ENCODE data around the gene PDIA2.
"Not testable (repeated sequence)": the region's sequence is repeated elsewhere in the genome, so short reads cannot be mapped to it uniquely, and the experiment has no call there.

PDIA2 gene

GRCh38 chr16:325375-326145, 42.6 kb downstream of the PDIA2 start:
- Histone ChIP-seq H3K36me3 (ENCODE audit: control insufficient read depth in 1 of 2, insufficient read depth in 2 of 2, low read length in 2 of 2) (no peaks in the 10 kb centered on the region), H3K4me3 (ENCODE audit: low read depth in 1 of 2, low read length in 2 of 2) (peak overlapping the region; percentile 36 to 39), H3K4me1 (ENCODE audit: control insufficient read depth in 1 of 2, insufficient read depth in 2 of 2, low read length in 2 of 2) (peaks cover 24 to 29% of the 10 kb centered on the region in 2 donors), H3K9me3 (ENCODE audit: control insufficient read depth in 1 of 2, low read length in 2 of 2) (no peaks in the 10 kb centered on the region), H3K27me3 (ENCODE audit: control insufficient read depth in 1 of 2, insufficient read depth in 2 of 2, low read length in 2 of 2) (no peaks in the 10 kb centered on the region), H3K9ac (ENCODE audit: low read depth in 1 of 2, low read length in 2 of 2) (peak overlapping the region in 1 of 2 donors; percentile 13), H3K27ac (ENCODE audit: low read depth, low read length) (no peak overlapping the region)

DNA sequence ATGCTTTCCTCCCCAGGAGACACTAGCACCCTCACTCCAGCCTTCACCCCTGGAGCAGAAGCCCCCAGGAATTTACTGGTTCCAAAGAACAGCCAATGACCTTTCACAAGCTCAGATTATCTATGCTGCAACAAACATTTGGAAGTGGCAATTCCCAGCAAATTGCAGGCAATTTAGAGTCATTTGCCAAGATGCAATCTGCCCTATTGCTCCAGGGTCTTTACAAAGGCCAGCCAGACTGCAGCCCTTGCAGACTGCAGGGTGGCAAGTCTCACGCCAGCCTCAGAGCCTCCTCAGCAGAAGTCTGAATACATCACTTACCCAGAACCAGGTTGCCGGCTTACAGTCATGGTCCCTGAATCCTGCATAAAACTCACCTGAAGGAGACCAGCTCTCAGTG, 47.8 kb downstream of the PDIA2 start:
- H3K4me3 ChIP-seq (ENCODE audit: low read depth in 1 of 2, low read length in 2 of 2), result no peak overlapping the region
- H3K36me3 ChIP-seq (ENCODE audit: control insufficient read depth in 1 of 2, insufficient read depth in 2 of 2, low read length in 2 of 2), result no peaks in the 10 kb centered on the region
- H3K4me1 ChIP-seq (ENCODE audit: control insufficient read depth in 1 of 2, insufficient read depth in 2 of 2, low read length in 2 of 2), result peaks cover 23 to 29% of the 10 kb centered on the region in 2 donors
- no peaks in the 10 kb centered on the region for H3K27me3 ChIP-seq (ENCODE audit: control insufficient read depth in 1 of 2, insufficient read depth in 2 of 2, low read length in 2 of 2)
- H3K9ac ChIP-seq (ENCODE audit: low read depth in 1 of 2, low read length in 2 of 2), result no peak overlapping the region
- no peak overlapping the region for H3K27ac ChIP-seq (ENCODE audit: low read depth, low read length)
- H3K9me3 ChIP-seq (ENCODE audit: control insufficient read depth in 1 of 2, low read length in 2 of 2), result no peaks in the 10 kb centered on the region

DNA sequence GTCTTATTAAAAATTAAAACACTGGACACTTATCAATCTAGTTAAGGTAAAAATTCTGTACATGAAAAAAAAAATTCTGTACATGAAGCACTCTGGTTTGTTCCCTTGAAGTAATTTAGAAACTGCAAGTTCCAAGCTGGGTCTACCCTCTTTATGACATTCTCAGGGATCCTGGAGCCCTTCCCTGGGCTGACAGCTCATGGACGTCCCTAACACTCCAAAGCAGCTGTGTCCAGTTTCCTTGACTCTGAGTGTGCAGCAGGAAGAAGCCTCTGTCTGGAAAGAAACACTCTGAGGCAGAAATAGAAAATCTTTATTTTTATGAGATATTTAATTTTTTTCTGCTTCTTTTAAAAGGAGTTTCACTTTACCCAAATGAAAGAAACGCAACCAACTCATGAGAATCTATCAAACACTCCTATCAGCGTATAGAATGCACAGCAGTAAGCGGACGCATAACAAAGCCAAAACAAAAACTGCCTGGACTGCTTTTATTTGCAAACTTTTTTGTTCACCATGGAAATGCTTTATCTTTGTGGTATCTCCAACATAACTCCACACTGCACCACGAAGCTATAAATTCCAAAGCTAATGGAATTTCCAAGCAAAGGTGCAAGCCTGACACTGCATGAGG, 48.3 kb downstream of the PDIA2 start:
- not testable (repeated sequence) for H3K27me3 ChIP-seq (ENCODE audit: control insufficient read depth in 1 of 2, insufficient read depth in 2 of 2, low read length in 2 of 2); H3K9me3 ChIP-seq (ENCODE audit: control insufficient read depth in 1 of 2, low read length in 2 of 2); H3K36me3 ChIP-seq (ENCODE audit: control insufficient read depth in 1 of 2, insufficient read depth in 2 of 2, low read length in 2 of 2); H3K4me3 ChIP-seq (ENCODE audit: low read depth in 1 of 2, low read length in 2 of 2); H3K27ac ChIP-seq (ENCODE audit: low read depth, low read length); H3K9ac ChIP-seq (ENCODE audit: low read depth in 1 of 2, low read length in 2 of 2)
- peaks cover 21 to 27% of the 10 kb centered on the region in 2 donors for H3K4me1 ChIP-seq (ENCODE audit: control insufficient read depth in 1 of 2, insufficient read depth in 2 of 2, low read length in 2 of 2)

DNA sequence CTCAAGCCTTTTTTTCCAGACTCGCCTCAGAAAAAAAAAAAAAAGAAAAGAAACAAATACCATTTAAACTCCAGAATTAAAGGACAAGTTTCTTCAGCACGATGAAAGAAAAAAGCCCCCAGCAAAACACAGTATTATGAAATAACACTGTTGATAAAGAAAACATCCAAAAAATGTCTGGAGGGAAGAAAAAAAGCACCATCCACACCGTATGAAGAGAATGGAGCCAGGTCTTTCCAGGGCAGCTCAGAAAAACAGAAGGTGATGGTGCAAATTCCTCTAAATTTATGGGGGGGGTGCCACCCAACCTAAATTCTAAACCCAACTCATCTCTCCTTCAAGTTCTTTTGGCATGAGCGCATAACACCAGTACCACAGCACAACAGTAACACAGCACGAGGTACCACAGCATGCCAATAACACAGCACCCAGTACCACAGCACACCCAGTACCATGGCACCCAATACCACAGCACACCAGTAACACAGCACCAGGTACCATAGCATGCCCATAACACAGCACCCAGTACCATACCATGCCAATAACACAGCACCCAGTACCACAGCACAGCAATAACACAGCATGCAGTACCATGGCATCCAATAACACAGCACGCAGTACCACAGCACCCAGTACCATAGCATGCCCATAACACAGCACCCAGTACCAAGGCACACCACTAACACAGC, 50.6 kb downstream of the PDIA2 start:
- no peak overlapping the region for H3K9ac ChIP-seq (ENCODE audit: low read depth in 1 of 2, low read length in 2 of 2)
- H3K27me3 ChIP-seq (ENCODE audit: control insufficient read depth in 1 of 2, insufficient read depth in 2 of 2, low read length in 2 of 2), result no peaks in the 10 kb centered on the region
- no peaks in the 10 kb centered on the region for H3K36me3 ChIP-seq (ENCODE audit: control insufficient read depth in 1 of 2, insufficient read depth in 2 of 2, low read length in 2 of 2)
- H3K4me1 ChIP-seq (ENCODE audit: control insufficient read depth in 1 of 2, insufficient read depth in 2 of 2, low read length in 2 of 2), result peaks cover 9 to 14% of the 10 kb centered on the region in 2 donors
- H3K4me3 ChIP-seq (ENCODE audit: low read depth in 1 of 2, low read length in 2 of 2), result no peak overlapping the region
- H3K9me3 ChIP-seq (ENCODE audit: control insufficient read depth in 1 of 2, low read length in 2 of 2), result no peaks in the 10 kb centered on the region
- H3K27ac ChIP-seq (ENCODE audit: low read depth, low read length), result no peak overlapping the region

DNA sequence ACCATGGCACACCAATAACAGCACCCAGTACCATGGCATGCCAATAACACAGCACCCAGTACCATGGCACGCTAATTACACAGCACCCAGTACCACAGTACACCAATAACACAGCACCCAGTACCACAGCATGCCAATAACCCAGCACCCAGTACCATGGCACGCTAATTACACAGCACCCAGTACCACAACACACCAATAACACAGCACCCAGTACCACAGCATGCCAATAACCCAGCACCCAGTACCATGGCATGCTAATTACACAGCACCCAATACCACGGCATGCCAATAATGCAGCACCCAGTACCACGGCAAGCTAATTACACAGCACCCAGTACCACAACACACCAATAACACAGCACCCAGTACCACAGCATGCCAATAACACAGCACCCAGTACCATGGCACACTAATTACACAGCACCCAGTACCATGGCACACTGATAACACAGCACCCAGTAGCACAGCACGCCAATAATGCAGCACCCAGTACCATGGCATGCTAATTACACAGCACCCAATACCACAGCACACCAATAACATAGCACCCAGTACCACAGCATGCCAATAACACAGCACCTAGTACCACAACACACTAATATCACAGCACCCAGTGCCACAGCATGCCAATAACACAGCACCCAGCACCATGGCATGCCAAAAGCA, 51.3 kb downstream of the PDIA2 start:
- H3K9me3 ChIP-seq (ENCODE audit: control insufficient read depth in 1 of 2, low read length in 2 of 2); H3K36me3 ChIP-seq (ENCODE audit: control insufficient read depth in 1 of 2, insufficient read depth in 2 of 2, low read length in 2 of 2); H3K27ac ChIP-seq (ENCODE audit: low read depth, low read length); H3K4me3 ChIP-seq (ENCODE audit: low read depth in 1 of 2, low read length in 2 of 2); H3K9ac ChIP-seq (ENCODE audit: low read depth in 1 of 2, low read length in 2 of 2); H3K27me3 ChIP-seq (ENCODE audit: control insufficient read depth in 1 of 2, insufficient read depth in 2 of 2, low read length in 2 of 2): not testable (repeated sequence)
- peaks cover 9 to 14% of the 10 kb centered on the region in 2 donors for H3K4me1 ChIP-seq (ENCODE audit: control insufficient read depth in 1 of 2, insufficient read depth in 2 of 2, low read length in 2 of 2)

GRCh38 chr16:334861-335632, 52.1 kb downstream of the PDIA2 start:
- not testable (repeated sequence) for H3K9ac ChIP-seq (ENCODE audit: low read depth in 1 of 2, low read length in 2 of 2); H3K27me3 ChIP-seq (ENCODE audit: control insufficient read depth in 1 of 2, insufficient read depth in 2 of 2, low read length in 2 of 2); H3K27ac ChIP-seq (ENCODE audit: low read depth, low read length); H3K4me3 ChIP-seq (ENCODE audit: low read depth in 1 of 2, low read length in 2 of 2); H3K36me3 ChIP-seq (ENCODE audit: control insufficient read depth in 1 of 2, insufficient read depth in 2 of 2, low read length in 2 of 2); H3K9me3 ChIP-seq (ENCODE audit: control insufficient read depth in 1 of 2, low read length in 2 of 2)
- H3K4me1 ChIP-seq (ENCODE audit: control insufficient read depth in 1 of 2, insufficient read depth in 2 of 2, low read length in 2 of 2), result peaks cover 15 to 21% of the 10 kb centered on the region in 2 donors

DNA sequence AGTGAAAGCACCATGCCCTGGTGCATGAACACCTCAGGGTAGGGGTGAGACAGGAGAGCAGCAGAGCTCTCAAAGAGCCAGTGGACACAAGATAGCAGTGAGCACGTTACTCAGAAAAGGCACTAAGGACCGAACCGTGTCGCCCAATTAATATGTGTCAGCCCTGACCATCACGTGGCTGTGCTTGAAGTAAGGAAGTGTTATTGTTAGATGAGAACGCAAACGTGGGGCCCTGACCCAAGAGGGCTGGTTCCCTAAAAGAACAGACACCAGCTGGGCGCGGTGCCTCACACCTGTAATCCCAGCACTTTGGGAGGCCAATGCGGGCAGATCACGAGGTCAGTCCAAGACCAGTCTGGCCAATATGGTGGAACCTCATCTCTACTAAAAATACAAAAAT, 53.3 kb downstream of the PDIA2 start:
- Histone ChIP-seq H3K9ac (ENCODE audit: low read depth in 1 of 2, low read length in 2 of 2) (no peak overlapping the region), H3K4me3 (ENCODE audit: low read depth in 1 of 2, low read length in 2 of 2) (no peak overlapping the region), H3K27ac (ENCODE audit: low read depth, low read length) (no peak overlapping the region), H3K36me3 (ENCODE audit: control insufficient read depth in 1 of 2, insufficient read depth in 2 of 2, low read length in 2 of 2) (no peaks in the 10 kb centered on the region), H3K27me3 (ENCODE audit: control insufficient read depth in 1 of 2, insufficient read depth in 2 of 2, low read length in 2 of 2) (no peaks in the 10 kb centered on the region), H3K4me1 (ENCODE audit: control insufficient read depth in 1 of 2, insufficient read depth in 2 of 2, low read length in 2 of 2) (peaks cover 19 to 23% of the 10 kb centered on the region in 2 donors), H3K9me3 (ENCODE audit: control insufficient read depth in 1 of 2, low read length in 2 of 2) (no peaks in the 10 kb centered on the region)
